HCT116 (cell line): ENCODE data around the gene RBM42.

Experiments
- EZH2 ChIP-seq: fragments of 200-600 bp; sonication (generic); IDR thresholded peaks from 2 replicates; pipeline ENCODE4 v1.6.1; 2017; ENCODE audit warnings: antibody characterized with exemption, mixed run types
- EZH2phosphoT487 ChIP-seq: fragments of 200-600 bp; IDR thresholded peaks from 2 replicates; pipeline ENCODE4 v1.6.1; 2018; ENCODE audit warnings: antibody characterized with exemption, borderline replicate concordance
- FOSL1 ChIP-seq: IDR thresholded peaks from 2 replicates; pipeline ENCODE4 v1.6.1; 2012; ENCODE audit warnings: low read depth
- JUND ChIP-seq: IDR thresholded peaks from 2 replicates; pipeline ENCODE4 v1.6.1; 2012
- POLR2A ChIP-seq: IDR thresholded peaks from 2 replicates; pipeline ENCODE4 v1.7.0; 2011; ENCODE audit warnings: borderline replicate concordance; ENCODE audit not compliant: insufficient read depth, insufficient read length; ENCODE audit errors: extremely low read depth
- POLR2AphosphoS5 ChIP-seq: IDR thresholded peaks from 2 replicates; pipeline ENCODE4 v1.6.1; 2011; ENCODE audit warnings: mild to moderate bottlenecking, low read depth, low read length, moderate library complexity
- RAD21 ChIP-seq: IDR thresholded peaks from 2 replicates; pipeline ENCODE4 v1.6.1; 2012; ENCODE audit warnings: low read depth, mild to moderate bottlenecking
- SIN3A ChIP-seq: IDR thresholded peaks from 2 replicates; pipeline ENCODE4 v1.6.1; 2012; ENCODE audit warnings: low read depth
- SP1 ChIP-seq: IDR thresholded peaks from 2 replicates; pipeline ENCODE4 v1.6.1; 2012; ENCODE audit warnings: low read depth
- YY1 ChIP-seq: IDR thresholded peaks from 2 replicates; pipeline ENCODE4 v1.6.1; 2011; ENCODE audit warnings: low read length, low read depth, moderate library complexity, mild to moderate bottlenecking; ENCODE audit not compliant: insufficient replicate concordance; ENCODE audit errors: extremely low read depth
- ZNF274 ChIP-seq: fragments of 200-500 bp; sonication (Bioruptor generic); IDR thresholded peaks from 2 replicates; pipeline ENCODE4 v1.6.1; 2014; ENCODE audit warnings: mild to moderate bottlenecking, low read depth, low read length, inconsistent platforms
- TF ChIP-seq, protein P1 (sequence below), 3 experiments: fragments of 200-600 bp in 1 of 3; sonication (generic) in 1 of 3; IDR thresholded peaks in 2 of 3; conservative IDR thresholded peaks in 1 of 3; 2 replicates each; pipeline ENCODE4 v1.5.1; 2012 to 2017; ENCODE audit warnings: low read depth in 2 of 3, low read length in 2 of 3, antibody characterized with exemption in 1 of 3, borderline replicate concordance in 1 of 3, control low read depth in 1 of 3, mild to moderate bottlenecking in 1 of 3, mixed read lengths in 1 of 3, mixed run types in 1 of 3, moderate library complexity in 1 of 3; ENCODE audit not compliant: insufficient read depth in 1 of 3
- TF ChIP-seq, protein P2 (sequence below): IDR thresholded peaks from 2 replicates; pipeline ENCODE4 v1.6.1; 2012
- TF ChIP-seq, protein P3 (sequence below): IDR thresholded peaks from 2 replicates; pipeline ENCODE4 v1.6.1; 2012; ENCODE audit warnings: low read depth

DNA sequence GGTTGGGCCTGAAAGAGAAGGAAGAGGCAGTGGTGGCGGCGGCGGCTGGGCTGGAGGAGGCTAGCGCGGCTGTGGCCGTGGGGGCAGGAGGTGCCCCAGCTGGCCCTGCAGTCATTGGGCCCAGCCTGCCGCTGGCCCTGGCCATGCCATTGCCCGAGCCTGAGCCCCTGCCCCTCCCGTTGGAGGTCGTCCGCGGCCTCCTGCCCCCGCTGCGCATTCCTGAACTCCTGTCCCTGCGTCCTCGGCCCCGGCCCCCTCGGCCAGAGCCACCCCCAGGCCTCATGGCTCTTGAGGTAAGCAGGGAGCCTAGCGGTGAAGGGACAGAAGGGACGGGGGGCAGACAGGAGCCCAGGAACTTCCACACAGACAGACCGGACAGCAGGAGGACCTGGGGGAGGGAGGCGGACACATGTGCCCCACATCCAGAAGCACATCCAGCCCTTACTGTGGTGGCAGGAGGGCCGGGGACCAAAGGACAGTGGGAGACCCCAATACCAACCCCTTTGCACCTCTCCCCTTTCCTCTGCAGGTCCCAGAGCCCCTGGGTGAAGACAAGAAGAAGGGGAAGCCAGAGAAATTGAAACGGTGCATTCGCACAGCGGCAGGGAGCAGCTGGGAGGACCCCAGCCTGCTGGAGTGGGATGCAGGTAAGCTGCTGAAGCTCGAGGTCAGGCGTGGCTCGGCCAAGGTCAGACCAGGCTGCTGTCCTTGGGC lies 5.0 kb downstream of the RBM42 start:
- TF ChIP-seq POLR2A (no peak), POLR2AphosphoS5 (no peak), EZH2 (no peak), FOSL1 (no peak), JUND (no peak), YY1 (no peak), SP1 (no peak), ZNF274 (no peak), SIN3A (no peak), EZH2phosphoT487 (no peak), RAD21 (no peak)
- TF ChIP-seq, protein P1, sequence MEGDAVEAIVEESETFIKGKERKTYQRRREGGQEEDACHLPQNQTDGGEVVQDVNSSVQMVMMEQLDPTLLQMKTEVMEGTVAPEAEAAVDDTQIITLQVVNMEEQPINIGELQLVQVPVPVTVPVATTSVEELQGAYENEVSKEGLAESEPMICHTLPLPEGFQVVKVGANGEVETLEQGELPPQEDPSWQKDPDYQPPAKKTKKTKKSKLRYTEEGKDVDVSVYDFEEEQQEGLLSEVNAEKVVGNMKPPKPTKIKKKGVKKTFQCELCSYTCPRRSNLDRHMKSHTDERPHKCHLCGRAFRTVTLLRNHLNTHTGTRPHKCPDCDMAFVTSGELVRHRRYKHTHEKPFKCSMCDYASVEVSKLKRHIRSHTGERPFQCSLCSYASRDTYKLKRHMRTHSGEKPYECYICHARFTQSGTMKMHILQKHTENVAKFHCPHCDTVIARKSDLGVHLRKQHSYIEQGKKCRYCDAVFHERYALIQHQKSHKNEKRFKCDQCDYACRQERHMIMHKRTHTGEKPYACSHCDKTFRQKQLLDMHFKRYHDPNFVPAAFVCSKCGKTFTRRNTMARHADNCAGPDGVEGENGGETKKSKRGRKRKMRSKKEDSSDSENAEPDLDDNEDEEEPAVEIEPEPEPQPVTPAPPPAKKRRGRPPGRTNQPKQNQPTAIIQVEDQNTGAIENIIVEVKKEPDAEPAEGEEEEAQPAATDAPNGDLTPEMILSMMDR (IDR thresholded peaks at IDR 0.05 in 2 of 3, conservative IDR thresholded peaks at IDR 0.05 in 1 of 3; ENCODE audit: borderline replicate concordance in 1 of 3, insufficient read depth in 1 of 3, low read depth in 2 of 3, low read length in 2 of 3): no peak
- TF ChIP-seq, protein P2, sequence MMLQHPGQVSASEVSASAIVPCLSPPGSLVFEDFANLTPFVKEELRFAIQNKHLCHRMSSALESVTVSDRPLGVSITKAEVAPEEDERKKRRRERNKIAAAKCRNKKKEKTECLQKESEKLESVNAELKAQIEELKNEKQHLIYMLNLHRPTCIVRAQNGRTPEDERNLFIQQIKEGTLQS: no peak
- TF ChIP-seq, protein P3, sequence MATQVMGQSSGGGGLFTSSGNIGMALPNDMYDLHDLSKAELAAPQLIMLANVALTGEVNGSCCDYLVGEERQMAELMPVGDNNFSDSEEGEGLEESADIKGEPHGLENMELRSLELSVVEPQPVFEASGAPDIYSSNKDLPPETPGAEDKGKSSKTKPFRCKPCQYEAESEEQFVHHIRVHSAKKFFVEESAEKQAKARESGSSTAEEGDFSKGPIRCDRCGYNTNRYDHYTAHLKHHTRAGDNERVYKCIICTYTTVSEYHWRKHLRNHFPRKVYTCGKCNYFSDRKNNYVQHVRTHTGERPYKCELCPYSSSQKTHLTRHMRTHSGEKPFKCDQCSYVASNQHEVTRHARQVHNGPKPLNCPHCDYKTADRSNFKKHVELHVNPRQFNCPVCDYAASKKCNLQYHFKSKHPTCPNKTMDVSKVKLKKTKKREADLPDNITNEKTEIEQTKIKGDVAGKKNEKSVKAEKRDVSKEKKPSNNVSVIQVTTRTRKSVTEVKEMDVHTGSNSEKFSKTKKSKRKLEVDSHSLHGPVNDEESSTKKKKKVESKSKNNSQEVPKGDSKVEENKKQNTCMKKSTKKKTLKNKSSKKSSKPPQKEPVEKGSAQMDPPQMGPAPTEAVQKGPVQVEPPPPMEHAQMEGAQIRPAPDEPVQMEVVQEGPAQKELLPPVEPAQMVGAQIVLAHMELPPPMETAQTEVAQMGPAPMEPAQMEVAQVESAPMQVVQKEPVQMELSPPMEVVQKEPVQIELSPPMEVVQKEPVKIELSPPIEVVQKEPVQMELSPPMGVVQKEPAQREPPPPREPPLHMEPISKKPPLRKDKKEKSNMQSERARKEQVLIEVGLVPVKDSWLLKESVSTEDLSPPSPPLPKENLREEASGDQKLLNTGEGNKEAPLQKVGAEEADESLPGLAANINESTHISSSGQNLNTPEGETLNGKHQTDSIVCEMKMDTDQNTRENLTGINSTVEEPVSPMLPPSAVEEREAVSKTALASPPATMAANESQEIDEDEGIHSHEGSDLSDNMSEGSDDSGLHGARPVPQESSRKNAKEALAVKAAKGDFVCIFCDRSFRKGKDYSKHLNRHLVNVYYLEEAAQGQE: no peak
